Panc1 (cell line): Measurements from ENCODE around the gene SERPINA9. TPM values are rescaled to one million over a fixed set of nuclear protein-coding genes. Genes with fewer than 3 reads are reported as not detected.

Experiments used
- ATAC-seq: fragments of 200-7000 bp; cut with Tn5 transposase; 2 replicates; pipeline ENCODE4 v1.9.1; 2020; ENCODE audit warnings: mild to moderate bottlenecking, moderate library complexity
- BruUV-seq: library from RNA; stranded (reverse); fragments of 400-500 nt; replicated peaks from 2 replicates; lab custom pipeline; 2021; lab: Mats Ljungman, UMichigan
- CTCF ChIA-PET: fragments of 300-600 bp; sonication (Branson Sonifier 250); formaldehyde crosslinking; loops from one replicate; lab custom pipeline; 2022; ENCODE audit warnings: antibody characterized with exemption; lab: Charles Lee
- POLR2A ChIA-PET: fragments of 300-600 bp; sonication (Branson Sonifier 250); formaldehyde crosslinking; loops from one replicate; lab custom pipeline; 2022; ENCODE audit warnings: antibody characterized with exemption; lab: Charles Lee
- DNase-seq: peaks from one replicate; pipeline ENCODE4 v3.0.0-alpha.2; 2010; ENCODE audit warnings: low read depth, low spot score
- H3K27ac ChIP-seq: 2 replicates; pipeline ENCODE4 v1.5.1; 2011; ENCODE audit warnings: mild to moderate bottlenecking, low read length, inconsistent platforms
- H3K27me3 ChIP-seq: fragments of 200-500 bp; sonication (Bioruptor generic); 2 replicates; pipeline ENCODE4 v1.6.0; 2014; ENCODE audit warnings: low read length, inconsistent platforms; ENCODE audit not compliant: control insufficient read depth, insufficient read depth
- H3K36me3 ChIP-seq: fragments of 200-500 bp; sonication (Bioruptor generic); 2 replicates; pipeline ENCODE4 v1.5.1; 2014; ENCODE audit warnings: inconsistent platforms, mild to moderate bottlenecking, low read length, moderate library complexity; ENCODE audit not compliant: control insufficient read depth, insufficient read depth
- H3K4me1 ChIP-seq: 2 replicates; pipeline ENCODE4 v1.5.1; 2011; ENCODE audit warnings: inconsistent platforms, mild to moderate bottlenecking, low read length, moderate library complexity; ENCODE audit not compliant: control insufficient read depth, insufficient read depth
- H3K4me3 ChIP-seq, 2 experiments: 2 replicates each; pipeline ENCODE4 v1.5.1; 2011 to 2012; ENCODE audit warnings: low read depth in 2 of 2, low read length in 2 of 2, mild to moderate bottlenecking in 2 of 2, inconsistent platforms in 1 of 2, moderate library complexity in 1 of 2
- H3K9me3 ChIP-seq: fragments of 200-500 bp; sonication (Bioruptor generic); 2 replicates; pipeline ENCODE4 v1.5.1; 2014; ENCODE audit warnings: low read depth, mild to moderate bottlenecking, inconsistent platforms, low read length, moderate library complexity; ENCODE audit not compliant: control insufficient read depth, insufficient read depth
- CTCF ChIP-seq: fragments of 450-650 bp; IDR thresholded peaks from 2 replicates; pipeline ENCODE4 v1.5.1; 2017; ENCODE audit warnings: mild to moderate bottlenecking
- POLR2AphosphoS5 ChIP-seq: IDR thresholded peaks from 2 replicates; pipeline ENCODE4 v1.6.1; 2012; ENCODE audit warnings: mild to moderate bottlenecking, low read depth, low read length, moderate library complexity
- REST ChIP-seq, 2 experiments: IDR thresholded peaks; 2 replicates each; pipeline ENCODE4 v1.6.1; 2011 to 2012; ENCODE audit warnings: low read depth in 2 of 2, control low read depth in 1 of 2, low read length in 1 of 2, mild to moderate bottlenecking in 1 of 2, moderate library complexity in 1 of 2; ENCODE audit not compliant: insufficient read depth in 1 of 2
- SIN3A ChIP-seq: IDR thresholded peaks from 2 replicates; pipeline ENCODE4 v1.6.1; 2012; ENCODE audit warnings: low read depth, mild to moderate bottlenecking, low read length, moderate library complexity, borderline replicate concordance; ENCODE audit not compliant: insufficient read depth
- TCF7L2 ChIP-seq: IDR thresholded peaks from 2 replicates; pipeline ENCODE4 v1.6.1; 2011; ENCODE audit warnings: mild to moderate bottlenecking, low read depth, low read length, inconsistent platforms
- in situ Hi-C: cut with HindIII; loops from 2 replicates; pipeline ENCODE4 v1.10.0; 2016; ENCODE audit warnings: low sequenced_read_pairs, low pct_unique_long_range_greater_than_20kb
- intact Hi-C: fragments of 100-400 bp; cut with micrococcal nuclease; formaldehyde crosslinking; loops from one replicate; pipeline ENCODE4 v1.10.0; 2022; ENCODE audit not compliant: unreplicated experiment
- total RNA-seq: library from RNA; stranded (reverse); gene quantifications from one replicate; pipeline ENCODE4 v1.2.1, GENCODE V29; 2021; ENCODE audit not compliant: unreplicated experiment

The SERPINA9 gene
- total RNA-seq, 1 experiment from 2014 or later, result not detected

- Histone ChIP-seq H3K9me3 (no peaks in the 10 kb centered on the region), H3K4me3 (no peak overlapping the region), H3K36me3 (no peaks in the 10 kb centered on the region), H3K27me3 (no peaks in the 10 kb centered on the region; the same call in 1 of the 2 replicates), H3K4me1 (no peaks in the 10 kb centered on the region), H3K27ac (no peak overlapping the region)
- TF ChIP-seq CTCF, result no peak
- no peak for TF ChIP-seq POLR2AphosphoS5
- TF ChIP-seq SIN3A, result no peak
- TF ChIP-seq TCF7L2, result no peak
- TF ChIP-seq REST (IDR thresholded peaks at IDR 0.05; ENCODE audit: insufficient read depth in 1 of 2, low read depth in 2 of 2, low read length in 1 of 2), result no peak
- intact Hi-C loops, result no loop called here
- ChIA-PET POLR2A (no interaction called here), CTCF (no interaction called here)
- ATAC-seq (no peak), DNase-seq (no peak)
- in situ Hi-C loops, result no loop called here
- no TSS peak for BruUV-seq
Measured at GRCh38 chr14:94449930-94450329, 26.1 kb downstream of the SERPINA9 start.

- intact Hi-C loops, result no loop called here
- no peak for DNase-seq
- CTCF ChIA-PET, result no interaction called here
- Histone ChIP-seq H3K4me3 (no peak overlapping the region), H3K36me3 (no peaks in the 10 kb centered on the region), H3K27ac (no peak overlapping the region), H3K27me3 (no peaks in the 10 kb centered on the region; the same call in 1 of the 2 replicates), H3K4me1 (no peaks in the 10 kb centered on the region), H3K9me3 (no peaks in the 10 kb centered on the region)
- POLR2A ChIA-PET, result no interaction called here
- no TSS peak for BruUV-seq
- in situ Hi-C loops, result no loop called here
- ATAC-seq, result no peak
- no peak for TF ChIP-seq POLR2AphosphoS5
- TF ChIP-seq CTCF, result no peak
- no peak for TF ChIP-seq TCF7L2
Measured at GRCh38 chr14:94448071-94448808, 27.8 kb downstream of the SERPINA9 start.
